ENCODE measurements around the gene PALD1. TPM values are rescaled to one million over a fixed set of nuclear protein-coding genes. Genes with fewer than 3 reads are reported as not detected.
A peak's percentile ranks its signal among the peaks of the same experiment; 100 is the strongest.

Gene PALD1
- 112 and 120 TPM in 2 replicates for total RNA-seq

- DNase-seq (ENCODE audit: low read depth in 2 of 2), result peak; percentile 53 to 68
Measured at GRCh38 chr10:70478191-70479164, at the start of gene PALD1. Gene PALD1 (plus strand): TSS chr10:70478767. CDS start chr10:70525952, 47,185 bp downstream.

- DNase-seq (ENCODE audit: low read depth in 2 of 2), result peak in 1 of 2 donors; percentile 23
Measured at GRCh38 chr10:70430493-70431445, 47.8 kb upstream of the PALD1 start.

DNA sequence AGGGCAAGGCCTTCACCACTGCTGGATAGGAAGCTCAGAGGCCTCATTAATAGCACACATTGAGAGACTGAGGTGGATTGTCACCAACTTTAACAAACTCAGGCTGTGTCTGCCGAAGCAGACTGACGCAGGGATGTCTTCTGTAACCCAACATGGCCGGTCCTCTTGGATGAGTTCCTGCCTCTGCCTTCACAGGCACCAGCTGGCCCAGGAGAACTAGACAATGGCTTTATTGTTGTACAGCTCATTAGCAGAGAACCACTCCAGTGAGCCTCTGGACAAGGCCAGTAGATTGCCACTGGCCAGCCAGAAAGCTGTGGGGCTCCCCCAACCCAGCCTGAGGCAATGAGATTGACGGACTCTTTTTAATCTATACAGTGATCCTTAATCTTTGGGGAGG, 46.5 kb upstream of the PALD1 start:
- no peak for DNase-seq (ENCODE audit: low read depth in 2 of 2)

DNA sequence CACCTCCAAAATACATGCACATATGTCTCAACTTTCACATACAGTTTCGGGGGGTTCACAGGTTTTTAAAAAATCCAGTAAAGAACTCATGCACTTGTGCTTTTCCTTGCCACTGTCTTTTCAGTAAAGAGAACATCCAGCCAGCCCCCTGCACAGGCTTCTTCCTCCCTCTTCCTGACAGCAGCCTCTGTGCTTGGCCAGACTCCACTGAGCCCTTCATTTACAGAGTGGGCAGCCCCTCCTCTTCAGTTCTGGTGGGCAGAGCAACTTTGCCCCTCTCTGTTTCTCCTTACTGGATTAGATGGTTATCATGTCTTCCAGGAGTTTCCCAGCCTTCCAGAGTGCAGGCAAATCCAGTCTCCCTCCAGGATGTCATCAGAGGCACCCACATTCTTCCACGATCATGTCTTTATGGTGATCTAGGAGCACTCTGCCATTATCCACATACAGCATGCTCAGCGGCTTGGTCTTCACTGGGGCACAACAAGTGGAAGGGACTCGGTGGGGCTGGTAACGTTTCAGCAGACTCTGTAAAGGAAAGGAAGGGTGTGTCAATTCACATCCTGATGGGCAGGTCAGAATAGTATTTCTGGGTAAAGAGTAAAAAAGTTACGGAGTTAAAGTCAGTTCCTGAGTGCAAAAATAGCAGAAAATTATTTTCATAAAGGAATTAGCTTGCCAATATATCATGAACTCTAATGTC, 45.9 kb upstream of the PALD1 start:
- peak in 1 of 2 donors; percentile 19 for DNase-seq (ENCODE audit: low read depth in 2 of 2)

DNA sequence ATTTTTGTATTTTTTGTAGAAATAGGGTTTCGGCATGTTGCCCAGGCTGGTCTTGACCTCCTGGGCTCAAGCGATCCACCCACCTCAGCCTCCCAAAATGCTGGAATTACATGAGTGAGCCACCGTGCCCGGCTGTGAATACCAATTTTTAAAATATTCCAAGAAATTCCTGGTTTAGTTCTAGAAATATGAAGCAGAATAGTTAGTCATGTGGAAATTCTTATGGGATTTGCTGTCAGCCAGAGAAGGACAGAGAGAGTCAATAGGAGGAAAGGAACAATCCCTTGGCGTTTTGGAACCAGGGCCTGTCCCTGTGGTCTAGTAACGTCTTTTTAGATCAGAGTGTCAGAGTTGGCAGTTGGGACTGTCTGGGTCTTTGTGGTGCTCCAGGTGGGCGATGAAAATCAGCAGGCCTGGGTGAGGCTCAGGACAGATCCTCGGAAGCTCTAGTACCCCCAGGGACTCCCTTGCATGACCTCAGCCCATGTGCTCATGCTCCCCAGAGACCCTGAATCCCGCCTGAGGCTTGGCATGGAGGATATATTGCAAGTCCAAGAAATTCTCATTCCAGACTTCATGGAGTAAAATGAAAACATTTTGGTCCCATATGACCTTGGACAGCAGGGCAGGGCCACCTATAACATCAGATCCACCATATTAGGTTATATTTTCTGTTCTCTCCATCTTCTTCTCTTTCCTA, 44.8 kb upstream of the PALD1 start:
- no peak for DNase-seq (ENCODE audit: low read depth in 2 of 2)

DNA sequence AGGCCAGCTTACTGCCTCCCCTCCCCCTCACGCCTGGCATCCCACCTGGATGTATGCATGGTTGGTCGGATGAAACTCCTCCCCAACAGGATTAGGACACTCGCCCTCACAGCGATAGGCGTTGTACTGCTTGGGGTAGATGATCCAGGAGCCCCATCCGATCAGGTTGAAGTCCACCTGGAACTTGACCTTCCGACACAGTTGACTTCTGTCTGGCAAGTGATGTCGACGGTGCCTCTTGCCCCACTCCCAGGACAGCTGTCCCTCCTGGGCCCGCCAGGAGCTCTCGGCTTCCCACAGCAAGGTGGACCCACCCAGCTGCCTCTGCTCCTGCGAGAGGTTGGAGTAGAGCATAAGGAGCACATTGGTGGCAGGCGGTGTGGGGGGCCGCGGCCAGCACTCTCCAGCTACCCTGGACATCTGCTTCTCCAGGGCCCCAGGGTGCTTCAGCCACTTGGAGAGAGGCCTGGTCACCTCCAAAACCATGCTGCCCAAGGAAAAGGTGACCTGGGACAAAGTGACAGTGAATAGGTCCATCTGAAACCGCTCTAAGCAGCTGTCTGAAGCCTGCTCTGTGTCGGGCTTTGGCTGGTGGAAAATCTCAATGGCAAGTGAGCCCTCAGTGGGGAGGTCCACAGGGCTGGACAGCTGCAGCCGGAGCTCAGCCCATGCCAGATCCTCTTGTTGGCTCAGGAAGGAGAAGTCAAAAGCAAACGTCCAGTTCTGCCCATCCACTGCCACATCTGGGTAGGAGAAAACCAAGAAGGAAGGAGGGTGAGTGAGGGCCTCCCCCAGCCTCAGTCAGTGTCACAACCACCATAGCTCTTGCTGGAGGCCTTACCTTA, 43.1 kb upstream of the PALD1 start:
- no peak for DNase-seq (ENCODE audit: low read depth in 2 of 2)

DNA sequence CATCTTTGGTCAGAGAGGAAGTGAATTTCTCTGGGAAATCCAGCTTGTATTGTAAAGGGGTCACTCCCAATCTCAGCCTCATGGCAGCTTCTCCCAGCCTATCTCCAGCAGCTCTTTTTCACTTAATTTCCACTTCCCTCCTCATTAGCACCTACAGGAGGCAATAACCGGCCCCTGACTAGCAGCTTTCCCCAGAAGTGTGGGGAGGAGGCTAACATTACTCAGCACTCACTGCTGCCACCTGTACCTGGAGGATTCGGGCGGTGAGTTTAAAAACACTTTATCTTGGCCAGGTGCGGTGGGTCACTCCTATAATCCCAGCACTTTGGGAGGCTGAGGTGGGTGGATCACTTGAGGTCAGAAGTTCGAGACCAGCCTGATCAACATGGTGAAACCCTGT, 40.8 kb upstream of the PALD1 start:
- no peak for DNase-seq (ENCODE audit: low read depth in 2 of 2)

DNA sequence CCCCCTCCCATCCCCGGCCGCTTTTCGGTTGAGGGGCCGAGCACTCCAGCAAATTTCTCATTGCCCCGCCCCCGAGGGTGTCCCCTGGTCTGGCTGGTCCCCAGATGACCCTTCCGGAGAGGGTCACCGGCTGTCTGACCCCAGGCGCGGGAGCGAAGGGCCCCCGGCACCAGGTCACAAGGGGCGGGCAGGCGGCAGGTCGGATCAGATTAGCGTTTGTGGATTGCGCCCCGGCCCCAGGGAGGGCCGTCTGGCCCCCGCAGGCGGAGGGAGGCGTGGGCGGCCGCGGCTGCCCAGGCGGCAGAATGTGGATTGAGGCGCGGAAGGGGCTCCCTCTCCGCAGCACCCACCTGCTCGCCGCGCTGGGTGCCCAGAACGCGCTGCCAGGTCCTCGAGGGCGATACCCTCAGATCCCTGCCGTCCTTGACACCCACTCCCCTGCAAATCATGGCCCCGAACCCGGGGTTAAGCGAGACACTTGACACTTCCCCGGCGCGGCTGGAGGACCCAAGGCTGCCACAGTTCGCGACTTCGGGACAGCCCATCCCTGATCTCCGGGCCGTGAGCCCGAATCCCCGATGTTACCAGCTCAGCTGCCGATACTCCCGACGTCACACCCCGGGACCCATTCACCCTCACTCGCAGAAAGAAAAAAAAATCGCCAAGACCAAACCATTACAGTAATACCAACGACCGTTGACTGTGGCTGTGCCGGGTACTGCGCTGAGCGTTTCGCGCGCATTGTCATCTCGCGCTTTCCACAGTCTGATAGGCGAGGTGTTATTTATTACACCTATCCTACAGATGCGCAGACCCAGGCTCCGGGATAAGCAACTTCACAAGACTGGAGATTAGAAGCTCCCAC, 38.0 kb upstream of the PALD1 start:
- no peak for DNase-seq (ENCODE audit: low read depth in 2 of 2)

- DNase-seq (ENCODE audit: low read depth in 2 of 2), result no peak
Measured at GRCh38 chr10:70441161-70441894, 37.2 kb upstream of the PALD1 start, which contains the start of gene NODAL. Gene NODAL (minus strand): TSS chr10:70441681. CDS start chr10:70441667, 14 bp downstream.

- DNase-seq (ENCODE audit: low read depth in 2 of 2), result no peak
Measured at GRCh38 chr10:70441895-70442309, 36.7 kb upstream of the PALD1 start.

DNA sequence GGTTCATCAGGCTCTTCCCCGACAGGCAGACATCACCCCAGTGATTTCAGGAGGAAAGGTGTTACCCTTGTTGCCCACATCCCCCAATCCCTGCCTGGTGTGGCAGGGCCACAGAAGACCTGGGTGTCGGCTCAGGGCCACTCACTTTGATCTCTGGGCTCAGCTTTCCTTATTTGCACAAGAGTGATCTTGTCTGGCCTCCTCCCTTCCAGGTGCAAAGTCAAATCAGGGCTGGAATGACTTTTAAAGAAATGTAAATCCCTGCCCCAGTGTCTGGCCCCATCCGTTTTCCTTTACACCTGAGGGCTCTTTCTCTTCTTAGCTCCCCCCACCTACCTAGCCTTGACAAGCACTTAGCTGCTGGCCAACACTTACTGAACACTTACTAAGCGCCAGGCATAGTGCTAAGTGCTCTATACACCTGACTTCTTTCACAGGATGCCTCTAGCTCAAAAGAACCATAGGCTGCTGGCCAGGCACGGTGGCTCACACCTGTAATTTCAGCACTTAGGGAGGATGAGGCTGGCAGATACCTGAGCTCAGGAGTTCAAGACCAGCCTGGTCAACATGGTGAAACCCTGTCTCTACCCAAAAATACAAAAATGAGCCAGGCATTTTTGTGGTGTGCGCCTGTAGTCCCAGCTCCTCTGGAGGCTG, 36.1 kb upstream of the PALD1 start:
- DNase-seq (ENCODE audit: low read depth in 2 of 2), result no peak

DNA sequence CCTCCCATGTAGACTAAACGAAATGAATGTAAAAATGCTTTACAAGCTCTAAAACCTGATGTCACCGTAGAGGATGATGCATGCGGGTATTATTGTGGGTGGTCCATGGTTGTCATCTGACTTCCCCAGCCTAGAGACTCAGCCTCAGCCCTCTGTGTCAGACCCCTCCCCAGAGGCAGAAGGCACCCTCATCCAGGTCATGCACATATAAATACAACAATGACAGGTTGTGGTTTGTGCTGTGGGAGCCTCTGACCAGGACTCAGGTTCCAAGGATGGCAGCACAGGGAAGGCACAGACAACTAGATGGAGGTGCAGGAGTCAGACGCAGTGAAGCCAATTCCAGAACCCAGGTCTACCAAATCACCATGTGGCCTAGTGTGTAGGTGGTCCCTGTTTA, 33.8 kb upstream of the PALD1 start:
- DNase-seq (ENCODE audit: low read depth in 2 of 2), result no peak

- no peak for DNase-seq (ENCODE audit: low read depth in 2 of 2)
Measured at GRCh38 chr10:70445718-70446657, 32.6 kb upstream of the PALD1 start.

DNA sequence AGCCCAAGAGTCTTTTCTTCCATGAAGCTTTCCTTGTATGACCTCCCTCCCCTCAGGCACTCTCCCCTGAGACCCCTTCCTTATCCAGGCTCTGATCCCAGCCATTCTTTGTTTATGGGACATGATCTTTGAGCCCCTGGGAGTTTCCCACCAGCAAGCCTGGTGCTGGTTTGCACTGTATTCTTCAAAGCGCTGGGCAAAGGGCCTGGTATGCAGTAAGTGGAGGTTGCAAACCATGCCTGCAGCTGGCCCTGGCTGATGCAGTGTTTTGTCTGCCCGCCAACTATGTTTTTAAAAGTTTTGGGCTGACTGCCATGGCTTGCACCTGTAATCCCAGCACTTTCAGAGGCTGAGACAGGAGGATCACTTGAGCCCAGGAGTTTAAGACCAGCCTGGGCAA, 30.3 kb upstream of the PALD1 start:
- no peak for DNase-seq (ENCODE audit: low read depth in 2 of 2)

- no peak for DNase-seq (ENCODE audit: low read depth in 2 of 2)
Measured at GRCh38 chr10:70455213-70455630, 23.3 kb upstream of the PALD1 start.

GRCh38 chr10:70456164-70456563, 22.4 kb upstream of the PALD1 start:
- DNase-seq (ENCODE audit: low read depth in 2 of 2), result no peak
